ENCODE results near the gene UST.

The UST gene

GRCh38 chr6:148890652-148891404 is 144.0 kb downstream of the UST start:
- no peak overlapping the region for H3K9ac ChIP-seq (ENCODE audit: low read depth, low read length, poor library complexity, severe bottlenecking)
- H3K9me3 ChIP-seq (ENCODE audit: insufficient read depth, low read depth, low read length) = no peaks in the 10 kb centered on the region
- no peaks in the 10 kb centered on the region for H3F3A ChIP-seq (ENCODE audit: low read depth)
- H3K4me3 ChIP-seq (ENCODE audit: low read length, poor library complexity, severe bottlenecking) = no peak overlapping the region
- peaks cover 7% of the 10 kb centered on the region for H3K4me1 ChIP-seq (ENCODE audit: insufficient read depth, low read length, poor library complexity, severe bottlenecking)
- no peak overlapping the region for H3K4me2 ChIP-seq (ENCODE audit: low read depth, low read length, poor library complexity, severe bottlenecking)
- H3K9me2 ChIP-seq (replicated peaks; ENCODE audit: low read depth, low read length) = no peaks in the 10 kb centered on the region
- no peaks in the 10 kb centered on the region for H3K27me3 ChIP-seq (ENCODE audit: insufficient read depth, low read length, poor library complexity, severe bottlenecking)
- no peak overlapping the region for H2AFZ ChIP-seq (ENCODE audit: low read length)
- H4K20me1 ChIP-seq (ENCODE audit: insufficient read depth, low read length, poor library complexity, severe bottlenecking) = no peaks in the 10 kb centered on the region
- peaks cover 9% of the 10 kb centered on the region; the same call in 1 of the 2 replicates for H3K36me3 ChIP-seq (ENCODE audit: insufficient read depth, low read length)
- TF ChIP-seq CTCF (conservative IDR thresholded peaks at IDR 0.05; ENCODE audit: low read length) = no peak
- no peak for TF ChIP-seq EZH2phosphoT487 (IDR thresholded peaks at IDR 0.05; ENCODE audit: borderline replicate concordance)
- no peaks in the 10 kb centered on the region for H3K79me2 ChIP-seq (ENCODE audit: insufficient read depth, low read length)

GRCh38 chr6:148891405-148891783 is 144.6 kb downstream of the UST start:
- no peak for TF ChIP-seq CTCF (conservative IDR thresholded peaks at IDR 0.05; ENCODE audit: low read length)
- no peaks in the 10 kb centered on the region for H3F3A ChIP-seq (ENCODE audit: low read depth)
- H4K20me1 ChIP-seq (ENCODE audit: insufficient read depth, low read length, poor library complexity, severe bottlenecking) = no peaks in the 10 kb centered on the region
- H3K4me3 ChIP-seq (ENCODE audit: low read length, poor library complexity, severe bottlenecking) = no peak overlapping the region
- H3K9me2 ChIP-seq (replicated peaks; ENCODE audit: low read depth, low read length) = no peaks in the 10 kb centered on the region
- no peak overlapping the region for H3K4me2 ChIP-seq (ENCODE audit: low read depth, low read length, poor library complexity, severe bottlenecking)
- H3K9me3 ChIP-seq (ENCODE audit: insufficient read depth, low read depth, low read length) = no peaks in the 10 kb centered on the region
- no peak overlapping the region for H2AFZ ChIP-seq (ENCODE audit: low read length)
- H3K4me1 ChIP-seq (ENCODE audit: insufficient read depth, low read length, poor library complexity, severe bottlenecking) = peaks cover 7% of the 10 kb centered on the region
- H3K36me3 ChIP-seq (ENCODE audit: insufficient read depth, low read length) = peaks cover 9% of the 10 kb centered on the region; the same call in 1 of the 2 replicates
- H3K27me3 ChIP-seq (ENCODE audit: insufficient read depth, low read length, poor library complexity, severe bottlenecking) = no peaks in the 10 kb centered on the region
- no peak overlapping the region for H3K9ac ChIP-seq (ENCODE audit: low read depth, low read length, poor library complexity, severe bottlenecking)
- H3K79me2 ChIP-seq (ENCODE audit: insufficient read depth, low read length) = no peaks in the 10 kb centered on the region

GRCh38 chr6:148892247-148892646 is 145.4 kb downstream of the UST start:
- H2AFZ ChIP-seq (ENCODE audit: low read length) = no peak overlapping the region
- no peaks in the 10 kb centered on the region for H4K20me1 ChIP-seq (ENCODE audit: insufficient read depth, low read length, poor library complexity, severe bottlenecking)
- H3K27me3 ChIP-seq (ENCODE audit: insufficient read depth, low read length, poor library complexity, severe bottlenecking) = no peaks in the 10 kb centered on the region
- no peaks in the 10 kb centered on the region for H3K9me2 ChIP-seq (replicated peaks; ENCODE audit: low read depth, low read length)
- H3K9me3 ChIP-seq (ENCODE audit: insufficient read depth, low read depth, low read length) = no peaks in the 10 kb centered on the region
- no peaks in the 10 kb centered on the region for H3F3A ChIP-seq (ENCODE audit: low read depth)
- H3K36me3 ChIP-seq (ENCODE audit: insufficient read depth, low read length) = peaks cover 9% of the 10 kb centered on the region; the same call in 1 of the 2 replicates
- no peak overlapping the region for H3K4me2 ChIP-seq (ENCODE audit: low read depth, low read length, poor library complexity, severe bottlenecking)
- H3K9ac ChIP-seq (ENCODE audit: low read depth, low read length, poor library complexity, severe bottlenecking) = no peak overlapping the region
- no peaks in the 10 kb centered on the region for H3K79me2 ChIP-seq (ENCODE audit: insufficient read depth, low read length)
- H3K4me3 ChIP-seq (ENCODE audit: low read length, poor library complexity, severe bottlenecking) = no peak overlapping the region
- peaks cover 7% of the 10 kb centered on the region for H3K4me1 ChIP-seq (ENCODE audit: insufficient read depth, low read length, poor library complexity, severe bottlenecking)
- TF ChIP-seq EZH2phosphoT487 (IDR thresholded peaks at IDR 0.05; ENCODE audit: borderline replicate concordance) (no peak), CTCF (conservative IDR thresholded peaks at IDR 0.05; ENCODE audit: low read length) (no peak)

Data from Loucy (cell line).